ENCODE results near the gene NECAP2.
A peak's percentile ranks its signal among the peaks of the same experiment; 100 is the strongest.
"Not testable (repeated sequence)": the region's sequence is repeated elsewhere in the genome, so short reads cannot be mapped to it uniquely, and the experiment has no call there.

The NECAP2 gene

GRCh38 chr1:16462773-16463330 is 22.3 kb downstream of the NECAP2 start:
- DNase-seq, result no peak

- DNase-seq, result no peak
Measured at GRCh38 chr1:16464917-16465625, 24.5 kb downstream of the NECAP2 start.

- DNase-seq, result no peak
Measured at GRCh38 chr1:16468558-16468957, 28.0 kb downstream of the NECAP2 start.

DNA sequence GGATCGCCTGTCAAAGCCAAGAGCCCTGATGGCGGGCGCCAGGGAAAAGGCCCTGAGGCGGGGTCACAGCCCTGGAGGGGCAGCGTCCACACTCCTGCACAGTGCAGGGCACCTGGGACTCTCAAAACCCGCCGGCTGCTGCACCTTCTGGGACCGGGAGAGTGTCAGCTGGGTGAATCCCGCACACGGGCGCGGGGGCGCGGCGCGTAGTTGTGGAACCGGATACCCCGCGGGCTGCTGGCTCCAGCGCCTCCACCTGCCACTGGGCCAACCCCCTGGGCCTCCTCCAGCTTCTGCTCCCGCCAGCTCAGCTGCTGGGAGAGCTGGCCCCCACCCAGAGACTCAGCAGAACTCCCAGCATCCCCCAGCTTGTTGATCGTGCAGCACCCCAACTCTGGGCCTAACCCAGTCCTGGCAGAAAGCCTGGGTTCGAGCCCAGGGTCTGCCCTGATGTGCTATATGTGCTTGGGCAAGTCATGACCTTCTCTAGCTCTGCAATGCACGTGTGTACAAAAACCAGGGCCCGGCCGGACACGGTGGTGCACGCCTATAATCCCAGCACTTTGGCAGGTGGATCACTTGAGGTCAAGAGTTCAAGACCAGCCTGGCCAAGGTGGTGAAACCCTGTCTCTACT is 33.8 kb downstream of the NECAP2 start:
- DNase-seq, result no peak

DNA sequence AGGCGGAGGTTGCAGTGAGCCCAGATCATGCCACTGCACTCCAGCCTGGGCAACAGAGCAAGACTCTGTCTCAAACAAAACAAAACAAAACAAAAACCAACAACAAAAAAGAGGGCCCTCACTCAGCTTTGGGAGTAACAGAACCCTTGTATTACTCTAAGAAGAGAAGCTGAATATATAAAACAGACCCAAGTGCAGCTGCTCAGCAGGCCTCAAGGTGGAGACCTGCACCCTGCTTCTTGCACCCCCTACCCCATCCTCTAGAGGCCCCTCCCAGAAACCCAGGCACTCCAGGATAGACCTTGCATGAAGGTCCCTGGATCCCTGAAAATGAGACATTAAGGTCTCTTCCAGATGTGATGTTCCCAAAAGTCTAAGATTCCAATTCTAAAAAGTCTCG is 34.4 kb downstream of the NECAP2 start:
- not testable (repeated sequence) for DNase-seq

DNA sequence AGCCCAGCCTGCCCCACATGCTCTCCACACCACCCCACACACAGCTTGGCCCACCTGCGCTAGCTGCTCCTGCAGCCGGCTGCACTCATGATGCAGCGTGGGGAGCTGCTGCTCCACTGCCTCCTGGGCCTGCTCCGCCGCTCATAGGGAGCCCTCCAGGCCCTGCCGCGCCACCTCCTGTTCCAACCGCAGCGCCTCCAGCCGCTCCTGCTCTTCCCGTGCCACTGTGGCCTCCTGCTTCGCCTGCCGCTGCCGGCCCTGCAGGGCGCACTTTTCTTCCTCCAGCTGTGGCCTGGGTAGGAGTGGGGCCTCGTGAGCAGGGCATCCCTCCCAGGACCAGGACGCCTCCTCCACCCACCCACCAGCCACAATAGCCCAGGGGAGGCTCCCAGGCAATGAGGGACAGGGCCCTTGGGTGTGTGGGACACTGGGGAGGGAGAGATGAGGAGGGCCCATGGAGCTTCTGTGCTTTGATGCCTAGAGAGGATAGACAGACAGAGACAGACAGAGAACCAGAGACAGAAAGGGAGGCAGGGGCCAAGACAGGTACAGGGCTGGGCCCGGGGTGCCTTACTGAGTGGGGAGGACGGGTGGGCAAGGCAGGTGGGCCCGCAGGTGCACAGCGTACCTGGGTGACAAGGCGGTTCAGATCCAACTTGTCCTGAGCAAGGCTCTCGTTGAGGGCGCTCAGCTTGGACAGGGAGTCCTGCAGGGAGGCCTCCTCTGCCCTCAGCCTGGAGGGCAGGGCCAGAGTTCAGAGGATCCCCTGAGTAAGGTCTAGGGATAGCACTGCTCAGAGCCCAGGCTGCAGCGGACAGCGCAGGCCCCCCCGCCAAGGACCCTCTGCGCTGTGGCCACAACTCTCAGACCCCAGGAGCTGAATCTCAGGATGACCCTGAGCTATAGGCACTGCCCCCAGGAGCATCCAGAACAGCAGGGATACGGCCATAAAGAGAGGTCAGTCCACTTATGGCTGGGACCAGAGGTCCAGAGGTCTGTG is 35.5 kb downstream of the NECAP2 start:
- DNase-seq, result not testable (repeated sequence)

- DNase-seq, result no peak
Measured at GRCh38 chr1:16478091-16478490, 37.6 kb downstream of the NECAP2 start.

DNA sequence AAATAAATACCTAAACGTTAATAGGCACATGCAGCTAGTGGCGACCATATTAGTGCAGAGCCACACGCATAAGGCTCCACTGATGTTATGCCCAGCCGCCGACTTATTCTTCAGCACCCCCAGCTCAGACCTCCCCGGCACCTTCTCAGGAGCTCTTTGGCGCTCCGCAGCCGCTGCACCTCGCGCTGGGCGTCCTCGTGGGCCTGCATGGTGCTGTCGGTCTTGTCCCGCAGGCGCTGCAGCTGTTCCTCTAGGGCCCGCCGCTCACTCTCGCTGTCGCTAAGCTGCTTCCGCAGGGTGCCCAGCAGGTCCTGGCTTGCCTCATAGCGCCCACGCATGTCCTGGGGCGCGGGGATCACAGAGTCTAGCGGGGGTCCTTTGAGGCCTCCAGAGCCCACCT is 42.6 kb downstream of the NECAP2 start:
- not testable (repeated sequence) for DNase-seq

DNA sequence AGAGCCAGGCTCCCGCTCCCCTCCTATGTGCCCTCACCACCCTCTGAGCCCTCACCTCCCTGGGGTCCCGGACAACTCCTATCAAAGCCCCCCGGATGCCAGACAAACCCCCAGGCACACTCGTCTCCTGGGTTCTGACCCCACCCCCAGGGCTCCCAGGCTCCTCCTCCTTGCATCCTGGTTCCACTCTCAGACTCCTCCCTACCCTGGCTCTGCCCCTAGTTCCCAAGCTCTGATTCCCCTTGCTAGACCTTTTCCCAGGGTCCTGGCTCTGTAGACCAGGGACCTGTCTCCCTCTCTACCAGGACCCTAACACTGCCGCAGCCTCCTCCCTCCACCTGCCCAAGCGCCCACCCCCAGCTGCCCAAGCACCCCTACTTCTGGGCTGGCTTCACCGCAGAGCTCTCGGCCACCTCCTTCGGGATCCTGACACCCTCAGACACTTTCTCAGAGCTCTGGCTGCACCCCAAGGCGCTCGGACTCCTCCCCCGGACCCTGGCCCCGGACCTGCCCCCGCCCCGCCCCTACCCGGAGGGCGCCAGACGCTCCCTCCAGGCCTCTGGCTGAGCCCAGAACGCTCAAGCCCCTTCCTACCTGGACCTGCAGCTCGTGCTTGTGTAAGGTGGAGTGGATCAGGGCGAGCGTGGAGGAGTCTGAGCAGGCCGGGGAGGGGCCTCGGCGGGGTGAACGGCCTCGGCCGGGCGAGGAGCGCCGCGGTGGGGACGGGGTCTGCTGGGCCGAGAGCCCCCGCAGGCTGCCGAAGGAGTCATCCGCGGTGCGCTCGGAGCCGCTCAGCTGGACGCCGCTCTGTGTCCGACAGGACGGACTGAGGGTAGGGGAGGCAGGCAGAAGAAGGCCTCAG is 43.3 kb downstream of the NECAP2 start:
- DNase-seq, result not testable (repeated sequence)

GRCh38 chr1:16484501-16484835 is 43.9 kb downstream of the NECAP2 start:
- DNase-seq, result no peak

GRCh38 chr1:16484931-16485330 is 44.4 kb downstream of the NECAP2 start:
- no peak for DNase-seq

DNA sequence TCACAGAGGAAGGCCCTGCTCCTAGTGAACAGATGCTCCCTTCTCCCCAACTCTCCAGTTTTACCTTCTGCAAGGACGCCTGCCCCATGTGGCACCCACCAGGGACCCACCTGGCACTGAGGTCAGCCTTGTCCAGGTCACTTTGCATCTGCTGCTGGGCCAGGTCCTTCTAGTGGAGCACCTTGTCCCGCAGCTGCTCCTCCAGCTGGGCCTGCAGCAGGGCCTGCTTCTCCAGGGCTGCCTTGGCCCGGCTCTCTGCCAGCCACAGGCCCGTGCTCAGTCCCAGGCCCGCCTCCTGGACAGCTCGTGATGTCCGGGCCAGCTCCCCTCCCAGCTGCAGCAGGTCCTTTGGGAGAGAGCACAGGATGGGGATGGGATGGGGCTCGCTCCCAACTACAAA is 45.8 kb downstream of the NECAP2 start:
- DNase-seq, result not testable (repeated sequence)

- not testable (repeated sequence) for DNase-seq
Measured at GRCh38 chr1:16487011-16487410, 46.5 kb downstream of the NECAP2 start.

GRCh38 chr1:16489195-16489880 is 48.8 kb downstream of the NECAP2 start:
- DNase-seq, result not testable (repeated sequence)

- no peak for DNase-seq
Measured at GRCh38 chr1:16491056-16491675, 50.6 kb downstream of the NECAP2 start.

DNA sequence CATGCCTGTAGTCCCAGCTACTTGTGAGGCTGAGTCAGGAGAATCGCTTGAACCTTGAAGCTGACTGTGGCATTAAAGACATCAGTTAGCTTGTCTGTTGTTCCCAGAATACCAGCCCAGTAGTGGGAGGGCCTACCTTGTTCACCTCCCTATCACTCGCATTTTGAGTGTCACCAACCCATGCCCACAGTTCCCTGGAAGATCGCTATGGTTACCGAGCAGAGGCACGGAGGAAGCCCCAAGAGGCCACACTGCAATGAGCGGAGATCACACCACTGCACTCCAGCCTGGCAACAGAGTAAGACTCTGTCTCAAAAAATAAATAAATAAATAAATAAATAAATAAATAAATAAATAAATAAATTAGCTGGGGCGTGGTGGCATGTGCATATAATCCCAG is 52.4 kb downstream of the NECAP2 start:
- not testable (repeated sequence) for DNase-seq

DNA sequence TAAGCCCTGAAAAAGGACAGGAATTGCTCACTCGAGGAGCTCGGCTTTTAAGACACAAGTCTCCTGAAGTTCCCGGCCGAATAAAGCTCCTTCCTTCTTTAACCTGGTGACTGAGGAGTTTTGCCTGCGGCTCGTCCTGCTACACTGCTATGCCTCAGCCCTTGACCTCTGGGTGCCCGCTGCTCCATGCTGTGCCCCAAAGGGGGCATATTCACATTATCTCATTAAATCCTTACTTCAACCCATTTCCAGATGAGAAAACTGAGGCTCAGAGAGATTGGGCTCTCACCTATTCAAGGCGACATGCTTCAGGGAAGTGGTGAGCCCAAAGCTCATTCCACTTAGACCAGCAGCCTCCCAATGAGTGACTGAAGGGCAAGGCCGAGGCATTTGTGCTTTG is 53.2 kb downstream of the NECAP2 start:
- not testable (repeated sequence) for DNase-seq

DNA sequence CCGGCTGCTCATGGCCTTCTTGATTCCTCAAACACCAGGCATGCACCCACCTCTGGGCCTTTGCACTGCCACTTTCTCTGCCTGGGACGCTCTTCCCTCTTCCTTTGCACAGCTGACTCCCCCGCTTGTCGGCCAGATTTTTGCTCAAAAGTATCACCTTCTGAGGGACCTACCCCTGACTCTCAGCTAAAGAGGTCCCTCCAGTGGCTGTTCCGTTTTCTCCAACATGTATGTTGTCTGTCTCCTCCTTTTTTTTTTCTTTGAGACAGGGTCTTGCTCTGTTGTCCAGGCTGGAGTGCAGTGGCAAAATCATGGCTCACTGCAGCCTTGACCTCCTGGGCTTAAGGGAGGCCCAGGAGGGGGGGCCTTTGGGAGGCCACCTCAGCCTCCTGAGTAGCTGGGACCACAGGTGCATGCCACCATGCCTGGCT is 57.0 kb downstream of the NECAP2 start:
- DNase-seq, result not testable (repeated sequence)

DNA sequence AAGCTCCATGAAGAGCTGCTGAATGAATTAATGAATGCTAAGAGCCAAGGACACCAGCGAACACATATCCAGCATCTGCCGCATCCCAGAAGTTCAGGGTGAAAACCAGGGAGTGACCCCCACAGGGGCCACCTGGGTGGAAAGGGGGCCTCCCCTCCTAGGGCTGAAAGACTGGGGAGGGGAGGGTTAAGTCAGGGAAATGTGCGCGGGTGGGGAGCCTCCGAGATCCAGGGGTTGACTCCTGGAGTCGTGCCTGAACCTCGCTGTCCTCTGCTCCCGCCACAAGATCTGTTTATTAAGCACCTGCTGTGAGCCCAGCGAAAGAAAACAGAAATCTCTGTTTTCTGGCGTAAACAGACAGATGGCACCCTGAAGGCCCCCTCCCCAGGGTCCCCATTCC is 57.5 kb downstream of the NECAP2 start:
- DNase-seq, result not testable (repeated sequence)

- DNase-seq, result peak; percentile 96
Measured at GRCh38 chr1:16498573-16499413, 58.3 kb downstream of the NECAP2 start.

All from NCI-H510A (cell line).